ENCODE measurements around the gene EEF2K.
"Not testable (repeated sequence)": the region's sequence is repeated elsewhere in the genome, so short reads cannot be mapped to it uniquely, and the experiment has no call there.

EEF2K gene

GRCh38 chr16:22293137-22294106 is 87.3 kb downstream of the EEF2K start:
- DNase-seq (ENCODE audit: low read depth in 2 of 2) = no peak

GRCh38 chr16:22296225-22297113 is 90.4 kb downstream of the EEF2K start:
- DNase-seq (ENCODE audit: low read depth in 2 of 2) = no peak

GRCh38 chr16:22297114-22297870 is 91.2 kb downstream of the EEF2K start, which contains the start of gene POLR3E:
Gene POLR3E, plus strand, starts transcription at chr16:22297409. Its CDS starts 5,560 bp downstream, at chr16:22302969.
- DNase-seq (ENCODE audit: low read depth in 2 of 2) = peak; percentile 100

DNA sequence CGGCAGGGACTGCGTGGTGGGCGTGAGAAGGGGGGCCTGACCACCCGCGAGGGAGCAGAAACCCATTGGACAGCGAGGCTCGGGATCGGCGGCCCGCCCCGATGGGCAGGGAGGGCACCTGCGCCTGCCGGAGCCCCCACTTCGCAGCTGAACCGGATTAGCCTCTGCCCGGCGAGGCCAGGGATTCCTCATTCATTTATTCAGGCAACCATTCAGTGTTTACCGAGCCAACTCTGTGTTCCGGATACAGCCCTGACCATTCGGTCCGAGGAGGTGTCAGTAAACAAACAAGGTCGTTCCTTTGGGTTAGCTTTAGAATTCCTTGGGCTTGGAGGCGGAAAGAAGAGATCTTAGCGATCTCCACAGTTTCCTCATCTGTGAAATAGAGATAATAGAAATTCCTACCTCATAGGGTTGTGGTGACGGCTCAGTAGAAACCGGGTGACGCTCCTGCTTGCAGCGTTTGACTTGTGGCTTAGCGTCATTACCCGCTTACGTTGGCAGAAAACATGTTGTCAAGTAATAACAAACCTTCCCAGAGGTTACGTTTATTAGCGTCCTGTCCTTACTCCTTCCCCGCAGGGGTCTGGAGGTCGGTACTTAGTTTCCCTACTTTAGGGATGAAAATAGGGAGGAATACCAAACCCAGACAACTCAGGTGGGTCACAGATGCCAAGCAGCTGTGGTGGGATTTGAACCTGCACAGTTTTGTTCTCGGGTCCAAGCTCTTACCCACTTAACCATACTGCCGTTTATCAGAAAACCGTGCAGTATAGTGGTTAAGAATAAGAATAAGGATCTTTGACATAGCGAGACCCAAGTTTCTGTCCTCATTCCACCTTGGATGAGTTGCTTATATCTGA is 92.0 kb downstream of the EEF2K start:
- peak; percentile 39 to 64 for DNase-seq (ENCODE audit: low read depth in 2 of 2)

GRCh38 chr16:22299036-22299435 is 93.0 kb downstream of the EEF2K start:
- no peak for DNase-seq (ENCODE audit: low read depth in 2 of 2)

DNA sequence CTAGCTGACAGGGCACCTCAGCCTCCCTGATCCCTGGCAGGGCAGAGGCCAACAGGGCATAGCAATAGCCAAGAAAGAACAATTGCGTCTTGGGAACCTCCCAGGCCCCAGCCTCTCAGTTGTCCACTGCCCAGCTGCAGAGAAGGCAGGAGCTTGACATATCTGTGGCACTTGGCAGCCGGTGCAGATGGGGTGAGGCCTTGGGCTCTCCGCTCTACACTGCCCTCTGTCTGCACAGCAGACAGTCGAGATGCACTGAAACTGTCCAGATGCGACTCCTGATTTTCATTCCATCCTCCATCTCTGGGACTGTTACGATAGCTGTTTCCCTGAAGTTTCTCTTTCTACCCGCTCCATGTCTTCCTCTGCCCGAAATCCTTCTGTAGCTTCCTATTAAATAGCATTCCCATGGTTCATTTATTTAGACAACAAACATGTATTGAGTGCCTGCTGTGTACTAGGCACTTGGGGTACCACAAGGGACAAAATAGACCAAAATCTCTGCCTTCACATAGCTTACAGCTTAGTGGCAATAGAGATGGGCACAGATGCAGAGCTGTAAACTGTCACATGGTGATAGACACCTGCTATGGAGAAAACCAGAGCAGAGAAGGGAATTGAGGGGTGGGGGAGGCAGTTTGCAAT is 94.5 kb downstream of the EEF2K start:
- DNase-seq (ENCODE audit: low read depth in 2 of 2) = peak; percentile 25 to 29

DNA sequence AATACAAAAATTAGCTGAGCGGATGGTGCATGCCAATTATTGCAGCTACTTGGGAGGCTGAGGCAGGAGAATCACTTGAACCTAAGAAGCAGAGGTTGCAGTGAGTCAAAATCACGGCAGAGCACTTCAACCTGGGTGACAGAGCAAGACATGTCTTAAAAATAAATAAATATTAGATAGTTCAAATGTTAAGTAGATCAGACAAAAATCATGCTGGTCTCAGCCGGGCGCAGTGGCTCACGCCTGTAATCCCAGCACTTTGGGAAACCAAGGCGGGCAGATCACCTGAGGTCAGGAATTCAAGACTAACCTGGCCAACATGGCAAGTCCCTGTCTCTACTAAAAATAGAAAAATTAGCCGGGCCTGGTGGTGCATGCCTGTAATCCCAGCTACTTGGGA is 95.3 kb downstream of the EEF2K start:
- DNase-seq (ENCODE audit: low read depth in 2 of 2) = not testable (repeated sequence)

DNA sequence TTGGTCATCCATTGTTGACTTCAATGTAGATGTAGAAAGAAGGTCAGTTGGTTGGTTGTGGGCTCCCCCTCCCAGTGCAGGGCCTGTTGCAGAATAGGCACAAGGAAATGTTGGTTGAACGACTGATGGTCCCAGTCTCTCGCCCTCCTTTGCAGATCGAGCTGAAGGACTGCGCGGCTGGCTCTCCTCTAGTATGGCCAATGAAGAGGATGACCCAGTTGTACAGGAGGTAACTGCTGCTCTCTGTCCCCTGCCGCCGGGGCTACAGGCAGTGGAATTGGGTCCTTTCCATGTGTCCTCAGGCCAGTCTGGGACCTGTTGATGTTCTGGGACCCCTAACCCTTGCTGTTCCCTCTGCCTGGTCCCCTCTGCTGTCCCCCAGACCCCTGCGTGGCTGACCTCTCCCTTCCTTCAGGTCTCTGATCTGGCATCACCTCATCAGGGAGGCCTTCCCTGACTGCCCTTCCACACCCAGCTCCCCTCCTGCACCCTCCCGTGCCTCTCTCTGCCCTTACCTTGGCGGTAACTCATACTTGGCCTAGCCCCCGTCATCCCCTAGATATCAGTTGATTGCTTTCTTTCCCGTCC is 96.8 kb downstream of the EEF2K start:
- no peak for DNase-seq (ENCODE audit: low read depth in 2 of 2)

DNA sequence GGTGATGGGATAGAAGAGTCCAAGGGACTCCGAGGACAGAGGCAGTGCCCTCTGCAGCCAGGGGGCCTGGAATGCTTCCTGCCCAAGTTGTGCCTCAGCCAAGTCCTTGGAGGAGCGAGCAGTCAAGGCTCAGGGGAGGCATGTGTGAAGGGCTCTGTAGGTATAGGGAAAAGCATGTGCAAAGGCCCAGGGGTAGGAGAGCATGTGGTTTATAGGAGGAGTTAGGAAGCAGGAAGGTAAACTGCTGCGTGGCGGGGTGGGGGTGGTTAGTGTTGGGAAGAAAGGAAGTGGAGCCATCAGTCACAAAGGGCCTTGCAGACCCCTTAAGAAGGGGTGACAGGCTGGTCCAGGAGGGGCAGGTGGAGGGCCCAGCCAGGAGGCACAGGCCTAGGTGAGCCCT is 98.3 kb downstream of the EEF2K start:
- DNase-seq (ENCODE audit: low read depth in 2 of 2) = no peak

DNA sequence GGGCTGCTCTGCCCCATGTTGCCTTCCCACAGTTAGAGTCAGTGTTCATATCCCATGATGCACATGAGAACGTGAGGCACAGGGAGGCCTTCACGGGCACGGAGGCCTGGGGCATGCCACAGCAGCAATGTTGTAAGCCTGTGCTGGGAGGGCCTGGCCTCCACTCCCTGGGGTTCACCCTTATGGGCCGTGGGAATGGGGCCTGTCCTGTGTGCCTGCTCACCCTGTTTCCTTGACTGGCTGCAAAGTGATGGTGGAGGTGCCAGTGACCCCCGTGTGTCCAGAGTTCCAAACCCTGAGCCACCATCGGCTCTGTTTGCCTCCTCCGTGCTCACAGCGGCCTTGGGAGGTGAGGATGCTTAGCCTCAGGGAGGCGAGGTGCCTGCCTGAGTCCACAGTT is 100.7 kb downstream of the EEF2K start:
- no peak for DNase-seq (ENCODE audit: low read depth in 2 of 2)

DNA sequence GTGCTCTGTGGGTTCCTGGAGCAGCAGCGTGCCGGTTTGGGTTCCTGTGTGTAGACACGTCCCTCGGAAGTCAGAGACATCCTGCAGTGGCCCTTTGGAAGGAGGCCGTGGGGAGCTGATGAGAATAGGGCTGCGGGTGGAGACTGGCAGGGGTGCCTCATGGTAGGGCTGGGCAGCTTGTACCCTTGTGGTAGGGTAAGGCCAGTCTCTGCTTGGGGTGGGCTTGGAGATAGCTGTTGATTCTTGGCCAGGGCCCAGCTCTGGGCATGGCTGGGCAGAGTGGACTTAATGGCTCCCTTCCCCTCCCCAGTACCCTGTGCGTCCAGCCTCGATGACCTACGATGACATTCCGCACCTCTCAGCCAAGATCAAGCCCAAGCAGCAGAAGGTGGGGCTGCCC is 101.8 kb downstream of the EEF2K start:
- DNase-seq (ENCODE audit: low read depth in 2 of 2) = no peak

GRCh38 chr16:22308824-22309520 is 102.9 kb downstream of the EEF2K start:
- no peak for DNase-seq (ENCODE audit: low read depth in 2 of 2)

GRCh38 chr16:22311520-22311919 is 105.4 kb downstream of the EEF2K start:
- no peak for DNase-seq (ENCODE audit: low read depth in 2 of 2)

DNA sequence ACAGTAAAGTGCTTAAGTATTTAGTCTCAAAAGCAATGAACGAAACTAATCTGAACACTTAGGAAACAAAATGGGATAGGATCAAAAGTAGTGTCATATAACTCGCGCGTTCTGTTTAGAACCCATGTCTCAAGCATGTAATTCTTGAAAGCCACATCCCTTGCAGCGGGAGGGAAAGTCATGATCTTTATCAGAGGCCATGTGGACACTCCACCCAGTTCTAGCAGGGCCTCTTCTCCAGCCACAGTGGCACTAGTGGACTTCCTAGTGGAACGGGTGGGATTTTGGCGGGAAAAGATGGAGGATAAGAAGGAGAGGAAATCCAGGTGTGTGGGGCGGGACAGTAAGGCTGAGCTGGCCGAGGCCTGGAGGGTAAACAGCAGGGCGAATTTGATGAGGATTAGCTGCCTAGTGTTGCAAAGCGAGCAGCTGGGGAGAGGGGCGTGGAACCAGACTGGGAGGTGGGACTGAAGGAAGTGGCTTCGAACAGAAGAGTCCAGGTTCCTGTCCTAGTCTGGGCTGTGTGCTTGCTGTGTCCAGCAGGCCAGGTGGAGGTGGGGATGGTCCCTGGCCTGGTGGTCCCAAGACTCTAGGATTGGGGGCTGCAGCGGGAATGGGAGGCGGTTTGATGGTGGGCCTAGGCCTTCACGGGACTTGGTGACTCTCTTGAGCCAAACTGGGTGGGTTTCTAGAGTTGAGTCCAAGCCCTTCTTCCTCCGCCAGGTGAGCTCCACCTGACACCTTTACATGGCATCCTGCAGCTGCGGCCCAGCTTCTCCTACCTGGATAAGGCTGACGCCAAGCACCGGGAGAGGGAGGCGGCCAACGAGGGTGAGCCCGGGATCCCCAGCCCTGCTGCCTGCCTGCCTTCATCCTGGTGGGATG is 107.1 kb downstream of the EEF2K start:
- no peak for DNase-seq (ENCODE audit: low read depth in 2 of 2)

DNA sequence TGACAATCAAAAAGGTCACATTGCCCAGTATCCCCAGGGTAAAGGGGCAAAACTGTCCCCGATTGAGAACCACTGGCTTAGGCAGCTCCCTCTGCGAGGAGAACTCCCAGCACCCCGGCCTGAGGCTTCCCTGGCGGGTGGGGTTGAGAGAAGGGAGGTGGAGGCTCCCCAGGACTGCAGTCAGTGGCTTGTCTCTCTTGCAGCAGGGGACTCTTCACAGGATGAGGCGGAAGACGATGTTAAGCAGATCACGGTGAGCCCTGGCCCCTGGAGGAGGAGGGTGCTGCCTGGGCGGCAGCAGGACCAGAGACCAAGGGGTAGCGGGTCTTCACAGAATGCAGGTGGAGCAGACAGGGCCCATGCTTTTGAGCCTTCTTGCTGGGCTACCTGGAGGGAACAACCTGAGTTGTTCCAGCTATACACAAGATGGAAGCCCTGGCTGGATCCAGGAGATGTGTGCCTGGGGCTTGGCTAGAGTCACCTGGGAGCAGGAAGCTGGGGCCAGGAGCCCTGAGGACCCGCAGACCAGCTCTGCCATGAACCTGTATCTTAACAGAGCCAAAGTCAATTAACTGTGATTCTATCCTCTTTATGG is 107.9 kb downstream of the EEF2K start:
- DNase-seq (ENCODE audit: low read depth in 2 of 2) = no peak

DNA sequence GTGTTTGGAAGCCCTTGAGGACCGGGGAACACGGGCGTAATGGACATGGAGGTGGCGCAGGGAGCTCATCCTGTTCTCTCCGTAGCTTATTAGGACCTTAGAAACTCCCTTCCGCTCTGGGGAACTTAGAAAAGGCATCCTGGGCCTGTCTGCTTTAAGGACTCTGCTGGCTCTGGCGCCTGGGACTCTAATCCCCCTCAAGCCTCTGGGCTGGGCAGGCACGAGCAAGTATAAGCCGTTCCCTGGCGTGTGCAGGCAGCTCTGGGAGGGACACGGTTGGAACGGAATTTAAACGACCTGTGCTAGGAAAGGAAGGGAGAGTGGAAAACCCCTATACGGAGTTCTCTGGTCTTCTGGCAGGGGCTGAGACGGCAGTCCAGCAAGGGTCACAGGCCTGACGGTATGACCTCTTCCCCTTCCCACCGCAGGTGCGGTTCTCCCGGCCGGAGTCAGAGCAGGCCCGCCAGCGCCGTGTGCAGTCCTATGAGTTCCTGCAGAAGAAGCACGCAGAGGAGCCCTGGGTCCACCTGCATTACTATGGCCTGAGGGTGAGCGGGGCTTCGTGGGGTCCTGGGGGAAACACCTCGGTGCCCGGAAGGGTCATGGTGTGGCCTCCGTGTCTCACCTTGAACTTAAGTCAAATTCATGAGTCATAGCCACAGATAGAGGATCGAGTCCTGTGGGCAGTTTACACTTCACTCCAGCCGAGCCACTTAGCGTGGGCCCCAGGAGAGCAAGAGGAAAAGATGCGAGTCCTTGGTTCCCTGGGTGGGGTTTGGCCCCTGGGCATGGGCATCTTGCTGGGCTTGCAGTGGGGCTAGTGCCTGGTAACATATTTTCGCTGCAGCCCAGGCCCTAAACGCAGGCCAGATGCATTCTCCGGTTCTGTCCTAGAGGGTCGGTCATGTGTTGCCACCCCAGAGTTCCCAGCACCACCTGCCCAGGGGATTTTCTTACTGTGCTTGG is 108.9 kb downstream of the EEF2K start:
- DNase-seq (ENCODE audit: low read depth in 2 of 2) = no peak

DNA sequence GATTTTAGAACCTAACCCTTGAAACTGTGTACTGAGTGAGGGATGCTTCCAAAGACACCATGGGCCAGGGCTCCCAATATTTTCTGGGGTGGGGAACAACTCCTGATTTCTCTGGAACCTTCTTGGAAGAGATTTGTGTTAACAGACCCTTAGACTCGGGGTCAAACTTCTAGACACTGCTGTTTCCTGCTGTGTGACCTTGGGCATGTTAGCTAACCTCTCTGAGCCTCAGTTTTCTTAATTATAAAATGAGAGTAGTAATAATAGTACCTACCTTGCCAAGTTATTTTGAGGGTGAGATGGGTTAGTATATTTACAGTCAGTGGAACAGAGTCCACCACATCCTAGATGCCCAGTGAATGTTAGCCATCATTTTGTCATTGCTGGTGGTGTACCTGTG is 109.9 kb downstream of the EEF2K start:
- no peak for DNase-seq (ENCODE audit: low read depth in 2 of 2)

Data from stimulated activated CD4-positive, alpha-beta T cell treated with anti-CD3 and anti-CD28 coated beads, Interleukin-1b, Interleukin-23, amount 100 ng/mL, for 4 hours (primary cell).